ENCODE results near the gene CFAP77.

DNA sequence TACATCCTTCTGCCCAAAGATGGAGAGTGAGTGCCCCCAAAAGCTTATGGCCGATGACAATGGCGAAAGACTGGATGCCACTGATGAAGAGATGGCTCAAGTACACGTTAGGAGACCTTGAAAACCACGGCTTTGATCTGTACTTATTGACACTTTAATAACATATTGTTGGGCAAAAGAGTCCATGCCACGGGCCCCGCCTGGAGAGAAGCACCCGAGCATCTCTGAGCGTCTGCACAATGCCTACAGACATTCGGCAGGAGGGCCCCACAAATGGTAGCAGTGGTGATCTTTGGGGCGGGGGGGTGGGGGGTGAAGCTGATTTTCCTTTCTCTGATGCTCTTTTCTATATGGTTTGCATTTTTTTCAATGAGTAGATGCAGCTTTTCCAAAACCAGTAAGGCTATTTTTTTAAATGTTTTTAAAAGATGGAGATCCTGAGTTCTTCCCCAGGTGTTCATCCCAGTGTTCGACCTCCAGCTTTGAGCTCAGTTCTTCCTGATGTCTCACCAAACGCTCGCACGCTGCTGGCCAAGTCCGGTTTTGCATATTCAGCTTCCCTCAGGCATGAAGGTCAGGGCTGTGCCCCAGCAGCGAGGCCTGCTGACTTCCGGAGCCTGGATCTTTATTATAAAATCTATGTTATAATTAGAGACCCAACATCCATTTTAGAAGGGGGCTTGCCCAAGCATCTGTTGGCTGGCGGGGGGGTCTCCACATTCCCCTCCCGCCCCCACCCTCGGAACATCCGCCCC lies 138.1 kb downstream of the CFAP77 start:
- no peak for TF ChIP-seq EZH2phosphoT487 (IDR thresholded peaks at IDR 0.05; ENCODE audit: insufficient read depth, low read depth)
- no peak for TF ChIP-seq EZH2 (IDR thresholded peaks at IDR 0.05; ENCODE audit: insufficient read depth, poor library complexity, severe bottlenecking)
